Right forelimb (tissue), 1 donor: ENCODE results near the gene PJA1.

ENCODE experiments used
- DNase-seq: peaks from one replicate; pipeline ENCODE4 v3.0.0-alpha.2; 2018

PJA1 gene

DNA sequence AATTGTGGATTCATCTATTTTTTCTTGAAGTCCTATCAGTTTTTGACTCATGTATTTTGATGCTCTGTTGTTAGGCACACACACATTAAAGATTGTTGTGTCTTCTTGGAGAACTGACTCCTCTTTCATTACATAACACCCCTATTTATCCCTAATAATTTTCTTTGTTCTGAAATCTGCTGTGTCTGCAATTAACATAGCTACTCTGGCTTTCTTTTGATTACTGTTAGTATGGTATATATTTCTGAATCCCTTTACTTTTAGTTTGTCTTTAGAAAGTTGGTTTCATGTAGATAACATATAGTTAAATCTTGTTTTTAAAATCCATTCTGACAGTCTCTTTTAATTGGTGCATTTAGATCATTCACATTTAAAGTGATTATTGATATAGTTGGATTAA is 5.1 kb upstream of the PJA1 start:
- DNase-seq: no peak

DNA sequence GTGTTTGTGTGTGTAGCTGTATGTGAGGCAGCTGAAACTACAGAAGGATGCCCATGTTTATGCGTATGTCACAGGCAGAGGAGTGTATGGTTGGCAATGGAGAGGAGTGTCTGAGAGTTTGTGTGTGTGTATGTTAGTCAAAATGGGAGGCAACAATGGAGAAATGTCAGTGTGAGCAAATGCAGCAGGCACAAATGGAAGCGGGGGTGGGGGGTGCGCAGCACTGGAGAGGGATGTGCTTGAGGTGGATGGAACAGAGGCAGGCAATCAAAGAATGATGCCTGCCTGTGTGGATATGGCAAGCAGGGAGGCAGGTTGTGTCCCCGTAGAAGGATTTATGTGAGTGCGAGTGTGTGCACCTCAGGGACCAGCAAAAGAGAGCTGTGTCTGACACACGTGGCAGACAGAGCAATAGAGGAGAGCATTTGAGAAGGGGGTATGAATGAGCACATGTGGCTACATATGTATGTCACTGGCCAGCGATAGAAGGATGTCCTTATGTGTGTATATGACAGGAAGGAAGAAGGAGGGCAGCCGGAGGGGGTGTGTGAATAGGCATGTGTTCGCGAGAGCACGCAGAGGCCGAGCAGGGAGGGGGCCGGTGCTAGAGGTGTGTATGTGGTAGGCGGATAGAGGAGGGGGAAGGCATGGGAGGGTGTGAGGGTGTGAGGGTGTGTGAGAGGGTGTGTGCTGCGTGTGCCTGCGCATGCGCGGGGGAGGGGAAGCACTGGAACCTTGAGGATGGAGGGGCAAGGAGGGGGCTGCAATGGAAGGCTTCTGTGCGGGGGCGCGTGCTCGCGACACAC is 1.1 kb downstream of the PJA1 start:
- no peak for DNase-seq

DNA sequence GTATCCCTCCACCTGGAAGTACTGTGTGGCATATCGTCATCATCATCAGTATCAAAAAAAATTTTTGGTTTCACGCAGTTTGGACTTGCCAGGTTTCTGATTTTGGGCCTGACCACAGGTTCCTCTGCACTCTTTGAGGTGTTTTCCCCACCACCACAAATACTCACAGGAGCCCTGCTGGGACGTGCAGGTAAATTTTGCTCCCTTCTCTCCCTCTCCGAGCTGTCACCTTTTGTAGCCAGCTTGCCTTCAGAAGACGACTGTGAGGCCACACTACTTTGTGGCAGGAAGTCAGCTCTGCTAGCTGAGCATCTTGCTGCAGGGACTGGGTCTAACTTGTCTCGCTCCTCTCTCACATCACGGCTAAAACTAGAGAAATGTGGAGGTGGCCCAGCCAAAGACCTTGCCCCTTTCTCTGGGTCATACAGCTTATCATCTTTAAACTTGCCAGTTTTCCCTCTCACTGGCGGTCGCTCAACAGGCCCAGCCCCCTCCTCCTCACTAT is 2.8 kb downstream of the PJA1 start:
- DNase-seq: no peak

DNA sequence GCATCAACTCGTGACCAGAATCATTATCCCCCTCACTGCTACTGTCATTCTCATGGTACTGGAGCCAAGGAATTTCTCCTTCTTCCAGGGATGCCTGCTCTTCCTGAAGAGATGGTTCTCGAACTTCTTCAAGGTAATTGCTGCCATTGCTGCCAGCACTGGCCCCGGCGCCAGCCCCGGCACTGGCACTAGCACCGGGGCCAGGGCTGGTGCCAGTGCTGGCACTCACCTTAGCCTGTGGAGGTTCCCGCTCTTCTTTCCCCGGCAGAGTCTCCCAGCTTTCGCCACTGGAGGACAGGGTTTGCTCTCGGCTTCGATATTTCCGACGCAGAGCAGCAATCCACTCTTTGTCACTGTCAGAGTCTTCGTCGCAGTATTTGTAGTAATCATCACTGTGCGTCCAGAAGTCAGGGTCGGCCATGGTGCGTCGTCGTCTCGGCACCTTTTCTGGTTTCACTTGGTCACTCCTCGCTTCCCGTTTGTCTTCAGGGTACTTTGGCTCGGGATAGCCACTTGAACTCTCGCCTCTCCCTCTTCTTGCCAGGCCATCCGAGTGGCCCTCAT is 3.4 kb downstream of the PJA1 start:
- DNase-seq: no peak

DNA sequence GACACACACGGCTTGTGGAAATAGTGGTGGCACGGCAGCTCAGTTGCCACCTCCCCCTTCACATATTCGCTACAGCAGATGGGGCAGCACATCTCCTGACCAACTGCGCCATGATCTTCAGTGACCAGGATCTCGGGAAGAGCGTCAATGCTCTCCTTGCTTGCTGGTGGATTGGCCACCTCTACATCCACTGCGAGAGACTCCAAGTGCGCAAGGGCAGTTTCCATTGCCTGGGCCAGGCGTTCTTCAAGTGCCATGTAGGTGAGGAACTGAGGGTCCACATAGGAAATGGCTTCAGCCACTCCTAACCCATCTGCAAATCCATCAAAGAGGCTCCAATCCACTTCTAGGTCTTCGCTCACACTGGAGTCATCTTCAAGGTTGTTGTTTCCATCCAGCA is 3.9 kb downstream of the PJA1 start:
- no peak for DNase-seq

DNA sequence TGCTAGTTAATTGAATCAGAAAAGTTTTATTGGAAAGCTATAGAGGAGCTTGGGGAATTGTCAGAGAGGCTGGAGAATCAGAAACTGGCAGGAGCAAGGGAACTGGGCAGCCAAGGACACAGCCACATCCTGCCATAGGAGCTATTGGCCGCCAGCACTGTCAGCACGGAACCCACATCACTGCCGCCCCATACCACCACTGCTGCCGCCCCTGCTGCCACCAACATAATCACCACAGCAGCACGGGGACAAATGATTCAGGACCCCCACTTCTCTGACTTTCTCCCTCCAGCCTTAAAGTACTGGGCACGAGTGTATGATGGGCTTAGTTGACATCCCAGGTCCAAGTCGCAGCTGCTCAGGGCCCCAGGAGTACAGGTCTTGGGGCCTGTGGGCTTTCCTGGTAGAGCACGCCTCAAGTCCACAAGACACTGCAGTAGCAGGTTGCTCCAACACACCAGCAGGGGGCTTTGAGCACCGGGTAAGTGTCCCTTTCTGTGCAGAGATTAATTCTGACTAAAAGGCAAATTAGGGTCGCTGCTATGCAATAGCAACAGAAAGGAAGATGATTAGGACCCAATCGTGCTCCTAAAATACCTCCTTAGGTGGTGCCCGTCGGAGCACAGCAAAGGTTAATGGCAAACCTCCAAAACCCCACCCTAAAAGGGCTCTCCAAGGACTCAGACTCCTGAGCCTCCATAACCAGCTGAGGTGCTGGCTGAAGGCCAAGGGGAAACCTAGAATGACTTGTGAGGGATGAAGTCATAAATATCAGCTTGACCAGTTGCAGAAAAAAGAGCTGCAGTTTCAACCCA is 6.9 kb downstream of the PJA1 start:
- DNase-seq: no peak

DNA sequence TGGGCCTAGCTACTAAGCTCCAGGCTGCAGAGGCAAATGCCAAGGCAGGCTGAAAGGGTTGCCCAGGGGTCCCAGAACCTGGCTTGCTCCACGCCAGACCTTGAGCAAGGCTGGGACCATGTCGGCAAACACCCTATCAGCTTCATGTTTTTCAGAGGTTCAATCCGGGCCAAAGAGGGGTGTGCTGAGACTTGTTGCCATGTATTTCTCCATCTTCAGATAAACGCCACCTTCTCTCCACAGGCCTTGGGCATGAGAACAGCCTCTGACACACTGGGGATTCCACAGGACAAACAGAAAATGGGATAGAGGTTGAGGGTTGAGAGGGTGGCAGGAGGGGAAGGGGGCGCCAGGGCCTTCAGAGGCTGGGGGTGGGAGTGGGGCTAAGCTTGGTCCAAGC is 8.6 kb downstream of the PJA1 start:
- DNase-seq: no peak

DNA sequence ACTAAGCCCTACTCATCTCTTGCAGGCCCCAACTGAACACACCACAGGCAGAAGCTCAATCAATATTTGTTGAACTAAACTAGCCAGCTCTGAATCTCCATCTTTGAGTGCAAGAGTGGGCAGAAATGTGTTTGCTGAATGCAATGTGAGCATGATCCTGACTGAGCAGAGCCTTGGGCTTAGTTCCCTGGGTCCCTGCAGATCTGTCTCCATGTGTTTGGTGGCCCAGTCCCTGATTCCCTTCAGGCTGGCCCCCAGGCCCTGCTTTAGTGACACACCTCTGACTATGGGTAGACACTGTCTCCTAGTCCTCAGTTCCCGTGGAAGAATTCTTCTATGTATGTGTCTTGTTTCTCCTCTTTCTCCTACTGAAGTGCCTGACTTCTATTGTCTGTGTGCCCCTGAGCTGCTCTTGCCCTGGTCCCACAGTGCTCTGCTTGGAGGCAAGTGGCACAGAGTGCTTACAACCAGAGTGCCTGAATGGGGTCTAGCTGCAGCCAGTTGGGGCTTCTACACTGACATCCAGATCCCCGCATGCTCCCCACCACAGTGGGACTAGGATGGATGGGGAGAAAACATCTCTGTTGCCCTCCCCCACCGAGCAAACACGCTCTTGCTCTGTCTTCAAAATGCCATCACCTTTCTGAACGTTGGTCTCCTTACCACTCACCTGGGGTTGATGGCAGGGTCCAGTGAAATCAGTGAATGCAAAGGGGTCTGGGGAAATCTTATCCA is 9.3 kb downstream of the PJA1 start:
- no peak for DNase-seq

DNA sequence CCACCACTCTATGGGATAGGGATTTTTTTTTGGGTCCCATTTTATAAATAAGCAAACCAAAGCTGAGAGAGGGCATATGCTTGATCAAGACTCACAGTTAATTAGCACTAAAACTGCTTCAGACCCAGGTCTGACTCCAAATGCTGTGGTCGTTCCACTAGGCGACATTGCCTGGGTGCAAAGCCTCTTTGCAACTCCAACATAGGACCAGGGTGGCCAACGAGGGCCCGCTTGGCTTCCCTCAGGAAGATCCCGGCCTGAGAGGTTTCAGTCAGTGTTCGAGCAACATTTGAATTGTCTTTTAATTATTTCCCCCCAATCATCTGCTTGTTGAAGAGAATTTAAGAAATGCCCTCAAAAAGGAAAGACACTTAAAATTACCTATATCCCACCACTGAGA is 11.2 kb downstream of the PJA1 start:
- no peak for DNase-seq

DNA sequence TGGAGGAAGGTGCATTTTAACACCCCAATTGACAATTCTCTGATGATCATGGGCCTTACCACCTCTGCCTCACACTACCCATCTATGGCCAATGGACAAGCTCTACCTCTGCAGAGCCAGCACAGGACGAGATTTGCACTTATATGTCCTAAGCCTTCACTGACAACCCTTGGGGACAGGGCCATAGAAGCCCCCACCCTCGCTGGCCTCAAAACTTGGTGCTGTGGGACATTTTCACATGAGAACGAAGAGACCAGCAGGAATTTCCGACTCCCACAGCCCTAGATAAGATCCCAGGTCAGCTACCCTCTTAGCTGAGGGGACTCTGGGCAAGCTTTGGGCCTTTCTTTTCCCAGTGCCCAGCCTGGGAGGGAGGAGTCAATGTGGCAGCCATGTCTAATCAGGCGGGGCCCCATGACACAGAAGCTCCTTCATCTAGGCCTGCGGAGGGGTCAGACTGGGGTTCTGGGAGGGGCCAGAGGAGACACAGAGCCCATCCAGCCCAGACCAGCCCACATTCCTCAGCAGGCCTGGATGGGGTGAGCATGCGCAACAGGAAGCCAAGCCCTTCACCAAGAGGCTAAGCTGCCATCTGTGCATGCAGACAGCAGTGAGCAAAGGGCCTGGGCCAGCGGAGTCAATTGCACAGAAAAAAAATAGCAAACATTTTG is 12.1 kb downstream of the PJA1 start:
- peak; percentile 69 for DNase-seq

DNA sequence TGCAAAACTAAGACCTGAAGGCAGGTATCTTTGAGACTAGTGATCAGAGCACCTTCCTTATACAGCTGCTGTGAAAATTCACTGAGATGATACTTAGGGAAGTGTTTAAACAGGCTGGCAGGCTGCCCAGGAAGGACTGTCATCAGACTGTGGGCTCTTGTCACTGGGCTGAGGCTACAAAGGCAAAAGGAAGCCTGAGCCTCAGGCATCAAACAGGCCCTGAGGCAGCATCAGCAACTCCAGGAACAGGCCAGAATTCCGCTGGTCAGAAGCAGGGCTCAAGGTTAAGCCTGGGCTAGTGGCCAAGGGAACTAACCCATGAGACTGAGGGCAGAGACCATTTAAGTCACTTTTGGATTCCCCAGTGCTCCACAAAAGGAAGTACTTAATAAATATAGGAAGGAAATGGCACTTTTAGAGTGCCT is 12.8 kb downstream of the PJA1 start:
- no peak for DNase-seq

DNA sequence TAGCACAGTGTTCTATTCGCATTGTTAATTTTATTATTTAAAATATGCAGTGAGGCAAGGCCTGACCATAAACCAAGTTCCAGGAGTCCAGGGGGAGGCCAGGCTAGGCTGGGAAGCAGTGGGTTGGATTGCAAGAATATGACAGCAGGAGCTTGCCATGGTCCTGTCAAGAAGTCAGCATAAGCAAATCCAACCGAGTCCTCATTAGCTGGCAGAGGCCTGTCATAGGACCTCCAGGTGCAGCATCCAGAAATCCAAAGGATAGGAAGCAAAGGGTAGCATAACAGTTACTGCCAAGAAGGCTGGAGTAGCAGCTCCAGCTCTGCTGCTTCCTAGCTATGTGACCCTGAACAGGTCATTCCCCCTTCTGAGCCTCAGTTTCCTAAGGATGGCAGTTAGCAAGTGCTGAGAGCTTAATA is 13.4 kb downstream of the PJA1 start:
- DNase-seq: no peak

DNA sequence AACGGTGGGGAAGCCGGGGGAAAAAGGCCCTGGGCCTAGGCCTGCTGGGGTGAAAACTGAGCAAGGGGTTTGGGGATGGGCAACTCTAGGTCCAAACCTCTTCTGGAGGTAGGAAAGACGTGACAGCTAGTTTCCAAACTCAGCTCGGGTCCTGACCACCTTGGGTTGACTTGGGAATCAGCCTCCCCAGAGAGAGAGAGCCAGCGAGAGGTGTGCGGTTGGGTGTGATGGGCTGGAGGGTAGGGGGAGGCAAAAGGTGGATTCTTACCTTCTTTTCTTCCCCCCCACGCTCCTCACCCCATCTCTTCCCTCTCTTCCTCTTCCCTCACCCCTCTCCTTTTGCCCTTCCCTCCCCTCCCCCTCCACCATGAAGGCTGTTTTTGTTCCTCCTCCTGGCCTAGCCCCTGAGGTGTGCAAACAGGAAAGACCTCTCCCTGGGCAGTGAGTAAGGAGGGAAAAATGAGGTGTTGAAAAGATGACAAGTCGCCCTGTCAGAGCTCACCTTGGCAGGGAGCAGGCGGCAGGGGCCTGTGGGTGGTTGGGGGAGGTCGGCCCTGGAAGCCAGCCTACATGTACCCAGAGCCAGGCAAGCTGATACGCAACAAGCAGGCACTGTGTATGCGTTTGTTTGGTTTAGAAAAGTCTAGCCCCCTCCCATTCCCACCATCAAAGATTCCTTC is 14.8 kb downstream of the PJA1 start:
- DNase-seq: no peak

DNA sequence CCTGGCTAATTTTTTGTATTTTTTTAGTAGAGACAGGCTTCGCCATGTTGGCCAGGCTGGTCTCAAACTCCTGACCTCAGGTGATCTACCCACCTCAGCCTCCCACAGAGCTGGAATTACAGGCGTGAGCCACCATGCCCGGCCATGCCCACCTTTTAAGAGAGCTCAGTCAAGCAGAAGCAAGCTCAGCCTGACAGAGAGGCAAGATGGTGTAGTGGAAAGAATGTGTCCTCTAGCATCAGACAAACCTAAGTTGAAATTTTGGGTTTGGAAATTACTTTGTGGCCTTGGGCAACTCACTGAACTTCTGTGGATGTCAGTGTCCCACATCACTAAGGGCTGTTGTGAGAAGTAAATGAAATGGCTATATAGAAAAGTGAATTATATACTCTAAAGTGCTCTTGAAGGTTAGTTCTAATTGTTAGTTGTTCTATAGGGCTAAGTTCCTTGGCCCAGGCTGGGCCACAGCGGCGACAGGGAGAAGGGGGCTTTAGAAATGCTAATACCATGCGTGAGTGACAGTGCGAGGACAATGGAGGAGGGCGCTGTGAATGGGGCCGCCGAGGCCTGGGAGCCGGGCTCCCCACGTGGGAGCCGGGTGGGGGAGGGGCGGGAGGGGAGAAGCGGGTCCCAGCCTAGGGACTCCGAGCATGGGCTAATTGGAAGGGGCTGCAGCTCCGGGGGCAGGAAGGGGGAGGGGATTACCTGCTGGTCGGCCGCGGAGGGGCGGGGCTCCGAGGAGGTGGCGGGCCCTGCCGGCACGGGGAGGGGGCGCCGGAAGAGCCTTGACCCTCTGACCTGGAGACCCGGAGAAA is 15.6 kb downstream of the PJA1 start:
- DNase-seq: no peak

DNA sequence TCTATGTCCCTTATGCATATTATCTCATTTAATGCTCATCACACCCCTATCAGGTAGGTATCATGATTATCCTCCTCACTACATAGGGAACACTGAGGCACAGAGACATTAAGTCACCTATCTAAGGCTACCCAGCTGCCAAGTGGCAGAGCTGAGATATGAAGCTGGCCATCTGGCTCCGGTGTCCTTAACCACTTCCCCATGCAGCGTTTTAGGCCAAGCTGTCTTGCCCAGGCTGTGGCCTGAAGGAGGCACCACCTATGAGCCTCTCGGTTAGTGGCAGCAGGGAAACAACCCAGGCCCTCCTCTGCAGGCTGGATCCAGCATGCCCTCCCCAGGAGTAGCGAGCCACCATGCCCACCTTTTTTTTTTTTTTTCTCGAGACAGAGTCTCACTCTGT is 16.3 kb downstream of the PJA1 start:
- no peak for DNase-seq

DNA sequence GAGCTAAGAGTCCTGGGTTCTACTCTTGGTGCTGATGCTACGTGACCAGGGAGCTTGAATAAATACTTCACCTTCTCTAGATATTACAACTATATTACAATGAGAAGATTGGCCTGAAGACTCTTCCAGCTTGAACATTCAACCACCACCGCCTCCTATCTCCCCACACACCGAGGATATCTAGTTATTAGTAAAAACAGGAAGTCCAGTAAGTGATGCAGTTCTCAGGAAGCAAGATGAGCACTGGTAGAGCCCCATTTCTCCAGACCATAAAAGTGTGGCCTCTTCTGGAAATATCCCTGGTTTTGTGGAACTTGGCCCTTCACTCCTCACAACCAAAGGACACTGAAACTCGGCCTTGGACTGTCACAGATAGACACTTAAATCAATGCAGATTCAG is 18.5 kb downstream of the PJA1 start:
- no peak for DNase-seq

DNA sequence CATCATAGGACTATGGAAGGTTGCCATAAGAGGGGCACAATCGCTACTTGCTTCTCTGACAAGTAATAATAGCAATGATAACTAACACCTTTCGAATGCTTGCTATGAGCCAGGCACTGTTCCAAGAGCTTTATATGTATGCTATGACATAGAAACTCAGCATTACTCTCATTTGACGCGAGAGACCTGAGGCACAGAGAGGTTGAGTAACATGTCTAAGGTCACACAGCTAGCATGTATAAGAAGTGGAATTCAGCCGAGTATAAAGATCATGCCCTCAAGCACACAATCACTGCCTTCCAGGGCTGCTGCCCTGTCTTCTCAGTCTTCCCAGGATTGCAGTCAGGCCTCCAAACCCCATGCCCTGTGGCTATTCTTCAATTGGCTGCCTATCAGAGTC is 19.5 kb downstream of the PJA1 start:
- DNase-seq: no peak

DNA sequence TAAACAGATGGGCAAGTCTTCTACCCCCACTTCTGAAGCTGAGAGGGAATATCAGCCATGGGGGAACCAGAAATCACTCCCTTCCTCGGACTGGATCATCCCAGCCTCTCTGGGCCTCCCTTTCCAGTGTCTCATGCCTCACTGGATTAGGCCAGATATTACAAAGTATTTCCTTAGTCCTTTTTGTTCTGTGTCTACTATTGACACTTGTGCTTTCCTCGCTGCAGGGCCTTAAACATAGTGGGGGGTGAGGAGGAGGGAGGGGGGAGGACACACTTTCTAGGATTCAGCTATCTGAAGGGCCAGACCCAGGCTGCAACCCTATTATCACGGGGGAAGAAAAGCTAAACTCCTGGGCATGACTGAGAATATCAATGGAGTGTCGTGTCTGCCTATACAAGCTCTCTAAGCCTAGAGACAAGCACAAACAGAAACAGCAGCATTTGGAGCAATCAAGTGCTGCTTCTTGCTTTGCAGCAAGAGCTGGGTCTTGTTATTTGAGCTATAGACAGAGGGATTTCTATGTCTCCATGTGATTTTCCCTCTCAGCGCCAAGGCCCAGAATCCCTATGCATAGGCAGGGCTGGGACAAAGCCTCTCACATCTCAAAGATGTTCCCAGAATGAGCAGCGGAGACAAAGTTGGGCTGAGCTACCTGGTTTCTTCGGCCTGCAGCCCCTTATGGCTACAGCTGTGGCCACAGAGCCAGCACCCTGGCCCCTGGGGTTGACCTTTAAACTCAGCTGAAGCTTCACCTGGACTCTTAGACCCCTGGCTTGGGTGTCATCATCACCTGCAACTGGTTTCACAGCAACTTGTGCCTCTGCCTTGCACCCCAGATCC is 20.2 kb downstream of the PJA1 start:
- no peak for DNase-seq

DNA sequence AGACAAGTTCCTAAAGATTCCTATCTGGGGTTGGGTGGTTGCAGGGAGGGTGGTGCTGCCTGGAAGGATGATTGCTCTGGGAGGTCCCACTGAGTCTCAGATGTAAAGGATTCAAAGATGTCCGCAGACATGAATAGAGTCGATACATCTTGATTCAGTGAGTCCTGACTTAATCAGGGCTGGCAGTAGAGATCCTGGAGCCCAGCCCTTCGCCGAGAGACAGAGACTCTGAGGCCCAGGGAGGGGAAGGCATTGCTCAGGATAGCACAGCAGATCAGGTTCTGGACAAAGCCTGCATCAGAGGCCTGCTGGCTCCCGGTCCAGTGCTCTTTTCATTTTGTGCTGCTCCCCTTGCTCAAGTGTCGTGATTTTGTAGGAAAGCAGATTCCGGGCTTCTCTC is 21.7 kb downstream of the PJA1 start:
- no peak for DNase-seq
